Activated CD4-positive, alpha-beta T cell treated with anti-CD3 and anti-CD28 coated beads, Interleukin-2, amount 50 U/mL, for 1 hour (primary cell): ENCODE measurements around the gene MYD88.
A peak's percentile ranks its signal among the peaks of the same experiment; 100 is the strongest.
"Not testable (repeated sequence)": the region's sequence is repeated elsewhere in the genome, so short reads cannot be mapped to it uniquely, and the experiment has no call there.

Experiments used
- DNase-seq: peaks from one replicate; pipeline ENCODE4 v3.0.0-alpha.2; 2020

Gene MYD88

GRCh38 chr3:38127611-38128302, 10.7 kb upstream of the MYD88 start:
- DNase-seq, result no peak

GRCh38 chr3:38128303-38128655, 10.2 kb upstream of the MYD88 start:
- DNase-seq, result no peak

- DNase-seq, result no peak
Observed at GRCh38 chr3:38129058-38129457, 9.4 kb upstream of the MYD88 start.

GRCh38 chr3:38130631-38131065, 7.8 kb upstream of the MYD88 start:
- DNase-seq, result no peak

- DNase-seq, result peak; percentile 27
Observed at GRCh38 chr3:38131621-38132369, 6.7 kb upstream of the MYD88 start.

GRCh38 chr3:38133209-38133556, 5.3 kb upstream of the MYD88 start:
- no peak for DNase-seq

- no peak for DNase-seq
Observed at GRCh38 chr3:38133557-38134405, 4.7 kb upstream of the MYD88 start.

- not testable (repeated sequence) for DNase-seq
Observed at GRCh38 chr3:38134517-38135143, 3.8 kb upstream of the MYD88 start.

GRCh38 chr3:38135621-38136277, 2.7 kb upstream of the MYD88 start:
- not testable (repeated sequence) for DNase-seq

GRCh38 chr3:38136393-38136776, 2.1 kb upstream of the MYD88 start:
- no peak for DNase-seq

- peak; percentile 96 for DNase-seq
Observed at GRCh38 chr3:38136777-38137614, 1.5 kb upstream of the MYD88 start, which contains the start of gene ACAA1. Gene ACAA1 (minus strand): TSS chr3:38137127. CDS start chr3:38137035, 92 bp downstream.

- no peak for DNase-seq
Observed at GRCh38 chr3:38137615-38138348, 679 bp upstream of the MYD88 start.

GRCh38 chr3:38139191-38139590, 730 bp downstream of the MYD88 start:
- no peak for DNase-seq

- no peak for DNase-seq
Observed at GRCh38 chr3:38139652-38140051, 1.2 kb downstream of the MYD88 start.

GRCh38 chr3:38140326-38141172, 2.1 kb downstream of the MYD88 start:
- no peak for DNase-seq

GRCh38 chr3:38141173-38141951, 2.9 kb downstream of the MYD88 start:
- DNase-seq, result no peak

- DNase-seq, result no peak
Observed at GRCh38 chr3:38141952-38142273, 3.5 kb downstream of the MYD88 start.

- no peak for DNase-seq
Observed at GRCh38 chr3:38142959-38143358, 4.5 kb downstream of the MYD88 start.

- DNase-seq, result no peak
Observed at GRCh38 chr3:38143511-38143910, 5.0 kb downstream of the MYD88 start.
